GM18861 (cell line): Measurements from ENCODE around the gene ARMC5.
"Not testable (repeated sequence)": the region's sequence is repeated elsewhere in the genome, so short reads cannot be mapped to it uniquely, and the experiment has no call there.

Experiments used
- ATAC-seq: cut with Tn5 transposase; IDR thresholded peaks from one replicate; pipeline ENCODE4 v1.9.1; 2021; ENCODE audit not compliant: unreplicated experiment

Gene ARMC5

GRCh38 chr16:31476303-31477219 lies 17.3 kb downstream of the ARMC5 start:
- ATAC-seq = peak; percentile 44

- no peak for ATAC-seq
Measured at GRCh38 chr16:31477220-31478216, 18.2 kb downstream of the ARMC5 start.

DNA sequence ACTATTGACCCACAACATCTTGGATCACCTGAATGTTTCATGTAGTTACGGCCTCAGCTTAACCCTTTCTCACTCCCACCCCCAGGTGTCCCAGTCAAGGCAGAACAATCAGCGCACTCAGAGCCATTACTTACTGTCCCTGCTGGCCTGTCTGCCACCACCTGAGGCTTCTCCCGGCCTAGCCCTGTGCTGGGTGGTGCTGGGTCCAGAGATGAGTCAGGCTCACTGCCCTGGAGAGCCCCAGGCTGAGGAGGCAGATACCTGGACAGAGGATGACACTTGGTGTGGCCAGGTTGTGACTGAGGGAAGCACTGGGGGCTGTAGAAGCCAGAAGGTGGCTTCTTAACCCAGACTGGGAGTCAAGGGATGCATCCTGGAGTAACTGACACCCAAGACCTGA lies 19.7 kb downstream of the ARMC5 start:
- no peak for ATAC-seq

DNA sequence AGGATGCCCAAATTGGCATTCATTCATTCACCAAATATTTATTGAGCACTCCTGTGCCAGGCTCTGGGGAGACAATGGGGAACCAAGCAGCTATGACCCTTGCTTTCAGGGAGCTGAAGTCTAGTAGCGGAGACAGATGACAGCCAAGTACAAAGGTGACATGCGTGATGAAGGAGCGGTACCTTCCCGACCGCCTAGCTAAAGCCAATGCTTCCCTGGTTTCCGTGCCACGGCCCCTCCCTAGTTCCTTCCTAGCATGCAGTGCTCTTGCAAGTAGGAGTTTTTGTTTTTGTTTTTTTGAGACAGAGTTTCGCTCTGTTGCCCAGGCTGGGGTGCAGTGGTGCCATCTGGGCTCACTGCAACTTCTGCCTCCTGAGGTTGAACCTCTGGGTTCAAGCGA lies 20.4 kb downstream of the ARMC5 start:
- no peak for ATAC-seq

DNA sequence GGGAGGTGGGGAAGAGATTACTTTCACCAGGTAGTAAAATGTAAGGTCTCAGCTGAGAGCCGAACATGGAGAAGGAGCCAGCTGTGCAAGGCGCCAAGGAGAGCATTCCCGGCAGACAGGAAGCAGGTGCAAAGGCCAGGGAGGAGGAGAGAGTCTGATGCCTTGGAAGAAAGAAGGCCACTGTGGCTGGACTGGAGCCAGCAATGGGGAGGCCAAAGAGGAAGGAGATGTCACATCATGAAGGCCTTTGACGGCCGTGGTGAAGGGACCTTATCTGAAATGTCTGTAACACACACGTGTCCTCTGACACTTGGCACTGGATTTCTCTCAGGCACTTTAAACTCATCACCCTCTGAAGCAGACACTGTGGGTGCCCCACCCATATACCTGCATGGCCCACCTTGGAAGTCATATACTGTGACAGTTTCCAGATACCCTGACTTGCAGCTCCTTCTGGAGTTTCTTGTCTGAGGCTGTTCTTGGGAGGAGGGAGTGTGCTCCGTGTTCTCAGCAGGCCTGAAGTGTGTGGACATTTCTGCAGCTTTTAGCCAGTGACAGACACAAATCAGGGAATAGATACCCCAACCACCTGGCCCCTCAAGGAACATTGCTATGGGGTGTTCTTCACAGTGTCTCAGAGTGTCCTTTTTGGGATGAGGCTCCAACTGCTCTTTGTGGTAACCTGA lies 21.7 kb downstream of the ARMC5 start:
- no peak for ATAC-seq

DNA sequence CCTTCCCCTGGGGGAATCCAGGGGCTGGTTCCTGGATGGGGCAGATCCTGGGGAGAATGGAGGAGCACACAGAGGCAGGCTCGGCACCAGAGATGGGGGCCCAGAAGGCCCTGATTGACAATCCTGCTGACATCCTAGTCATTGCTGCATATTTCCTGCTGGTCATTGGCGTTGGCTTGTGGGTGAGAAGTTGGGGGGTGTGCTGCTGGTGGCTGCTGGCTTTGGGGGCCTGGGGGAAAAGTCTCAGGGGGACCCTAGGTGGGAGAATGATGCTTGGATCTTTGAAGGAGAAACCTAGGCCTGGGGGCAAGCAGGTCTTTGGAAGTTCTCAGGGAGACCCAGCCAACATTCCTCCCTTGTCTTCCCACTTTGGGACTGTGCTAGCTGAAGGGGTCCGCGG lies 23.8 kb downstream of the ARMC5 start, which contains the start of gene SLC5A2:
SLC5A2 (plus strand) TSS at position 43 of the 400 bp plus-strand sequence; CDS start at position 57, 14 bp downstream.
- no peak for ATAC-seq

GRCh38 chr16:31484048-31484447 lies 24.7 kb downstream of the ARMC5 start:
- ATAC-seq = not testable (repeated sequence)

DNA sequence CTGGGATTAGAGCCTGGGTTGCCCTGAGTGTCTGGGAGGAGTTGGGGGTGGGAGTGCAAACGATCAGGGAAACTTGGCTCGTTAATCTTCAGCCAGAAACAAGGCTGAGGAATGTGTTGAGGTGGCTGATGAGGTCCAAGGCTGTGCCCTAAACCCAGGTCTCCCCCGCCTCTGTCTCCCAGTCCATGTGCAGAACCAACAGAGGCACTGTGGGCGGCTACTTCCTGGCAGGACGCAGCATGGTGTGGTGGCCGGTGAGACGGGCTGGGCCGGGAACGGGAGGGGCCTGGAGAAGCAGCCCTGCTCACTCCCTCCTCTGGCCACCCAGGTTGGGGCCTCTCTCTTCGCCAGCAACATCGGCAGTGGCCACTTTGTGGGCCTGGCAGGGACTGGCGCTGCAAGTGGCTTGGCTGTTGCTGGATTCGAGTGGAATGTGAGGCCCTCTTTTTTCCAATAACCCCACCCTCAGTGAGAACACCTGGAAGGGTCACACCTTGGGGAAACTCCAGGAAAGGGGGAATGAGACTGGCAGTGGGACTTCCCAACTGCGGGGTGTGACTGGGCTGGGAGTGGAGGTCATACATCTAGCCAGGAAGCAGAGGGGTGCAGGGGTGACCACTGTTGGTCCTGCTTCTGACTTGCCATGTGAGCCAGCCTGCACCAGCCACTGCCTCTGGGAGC lies 25.3 kb downstream of the ARMC5 start:
- ATAC-seq = no peak

DNA sequence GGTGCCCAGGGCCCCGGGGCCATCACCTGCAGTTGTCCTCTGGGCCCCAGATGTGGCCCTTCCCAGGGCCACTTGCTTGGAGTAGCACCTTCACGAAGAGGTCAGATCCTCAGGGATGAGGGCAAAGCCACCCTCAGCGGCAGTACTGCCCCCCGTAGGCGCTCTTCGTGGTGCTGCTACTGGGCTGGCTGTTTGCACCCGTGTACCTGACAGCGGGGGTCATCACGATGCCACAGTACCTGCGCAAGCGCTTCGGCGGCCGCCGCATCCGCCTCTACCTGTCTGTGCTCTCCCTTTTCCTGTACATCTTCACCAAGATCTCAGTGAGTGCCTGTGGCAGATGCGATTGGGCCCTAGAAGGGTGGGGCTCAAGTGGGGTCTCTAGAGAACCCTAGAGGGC lies 26.3 kb downstream of the ARMC5 start:
- ATAC-seq = no peak

GRCh38 chr16:31486045-31486444 lies 26.7 kb downstream of the ARMC5 start:
- ATAC-seq = no peak

DNA sequence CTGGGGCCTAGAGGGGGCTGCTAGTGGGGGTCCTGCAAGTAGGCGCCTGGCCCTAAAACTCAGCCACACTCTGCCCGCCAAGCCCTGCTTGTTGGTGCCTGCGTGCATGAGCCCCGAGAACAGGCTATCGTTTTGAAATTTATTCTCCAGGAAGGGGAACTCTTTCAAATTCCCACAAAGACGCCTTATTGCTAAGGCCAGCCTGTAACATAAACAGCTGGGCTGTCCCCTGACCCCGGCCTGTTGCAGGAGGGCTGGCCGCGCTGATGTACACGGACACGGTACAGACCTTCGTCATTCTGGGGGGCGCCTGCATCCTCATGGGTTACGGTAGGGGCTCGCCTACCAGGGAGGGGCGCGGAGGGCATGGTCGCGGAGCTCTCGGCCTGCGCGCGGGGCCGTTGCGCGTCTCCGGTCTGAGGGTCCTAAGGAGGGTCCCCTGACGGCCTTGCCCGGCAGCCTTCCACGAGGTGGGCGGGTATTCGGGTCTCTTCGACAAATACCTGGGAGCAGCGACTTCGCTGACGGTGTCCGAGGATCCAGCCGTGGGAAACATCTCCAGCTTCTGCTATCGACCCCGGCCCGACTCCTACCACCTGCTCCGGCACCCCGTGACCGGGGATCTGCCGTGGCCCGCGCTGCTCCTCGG lies 27.9 kb downstream of the ARMC5 start:
- peak; percentile 7 for ATAC-seq

- ATAC-seq = peak; percentile 81
Measured at GRCh38 chr16:31487720-31488467, 28.6 kb downstream of the ARMC5 start.

- no peak for ATAC-seq
Measured at GRCh38 chr16:31488468-31489297, 29.4 kb downstream of the ARMC5 start.

GRCh38 chr16:31489298-31489564 lies 29.9 kb downstream of the ARMC5 start:
- no peak for ATAC-seq

DNA sequence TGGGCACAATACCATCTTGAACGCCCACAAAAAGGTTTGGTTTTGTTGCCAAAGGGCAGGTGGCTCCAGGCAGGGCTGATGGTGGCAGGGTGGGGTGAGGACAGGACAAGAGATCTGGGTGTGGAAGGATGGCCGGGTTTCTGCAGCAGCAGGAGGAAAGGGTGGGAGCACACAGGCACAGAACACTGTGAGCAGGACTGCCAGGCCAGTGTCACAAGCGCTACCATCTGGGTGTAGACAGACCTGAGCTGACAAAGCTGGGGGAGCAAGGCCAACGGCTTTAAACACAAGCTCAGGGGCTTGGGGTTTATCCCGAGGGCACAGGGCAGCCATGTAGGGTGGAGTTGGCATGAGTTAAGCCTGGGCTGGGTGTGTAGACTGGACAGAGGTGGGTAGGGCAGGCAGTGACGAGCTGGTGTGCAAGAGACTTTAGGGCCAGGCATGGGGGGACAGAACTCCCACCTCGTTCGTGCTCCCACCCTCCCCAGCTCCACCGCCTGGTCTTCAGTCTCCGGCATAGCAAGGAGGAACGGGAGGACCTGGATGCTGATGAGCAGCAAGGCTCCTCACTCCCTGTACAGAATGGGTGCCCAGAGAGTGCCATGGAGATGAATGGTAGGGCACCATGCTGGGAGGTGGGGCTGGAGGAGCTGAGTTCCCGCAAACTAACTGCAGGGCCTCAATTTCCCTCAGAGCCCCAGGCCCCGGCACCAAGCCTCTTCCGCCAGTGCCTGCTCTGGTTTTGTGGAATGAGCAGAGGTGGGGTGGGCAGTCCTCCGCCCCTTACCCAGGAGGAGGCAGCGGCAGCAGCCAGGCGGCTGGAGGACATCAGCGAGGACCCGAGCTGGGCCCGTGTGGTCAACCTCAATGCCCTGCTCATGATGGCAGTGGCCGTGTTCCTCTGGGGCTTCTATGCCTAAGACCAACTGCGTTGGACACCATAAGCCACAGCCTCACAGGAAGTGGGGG lies 30.6 kb downstream of the ARMC5 start:
- ATAC-seq = no peak

DNA sequence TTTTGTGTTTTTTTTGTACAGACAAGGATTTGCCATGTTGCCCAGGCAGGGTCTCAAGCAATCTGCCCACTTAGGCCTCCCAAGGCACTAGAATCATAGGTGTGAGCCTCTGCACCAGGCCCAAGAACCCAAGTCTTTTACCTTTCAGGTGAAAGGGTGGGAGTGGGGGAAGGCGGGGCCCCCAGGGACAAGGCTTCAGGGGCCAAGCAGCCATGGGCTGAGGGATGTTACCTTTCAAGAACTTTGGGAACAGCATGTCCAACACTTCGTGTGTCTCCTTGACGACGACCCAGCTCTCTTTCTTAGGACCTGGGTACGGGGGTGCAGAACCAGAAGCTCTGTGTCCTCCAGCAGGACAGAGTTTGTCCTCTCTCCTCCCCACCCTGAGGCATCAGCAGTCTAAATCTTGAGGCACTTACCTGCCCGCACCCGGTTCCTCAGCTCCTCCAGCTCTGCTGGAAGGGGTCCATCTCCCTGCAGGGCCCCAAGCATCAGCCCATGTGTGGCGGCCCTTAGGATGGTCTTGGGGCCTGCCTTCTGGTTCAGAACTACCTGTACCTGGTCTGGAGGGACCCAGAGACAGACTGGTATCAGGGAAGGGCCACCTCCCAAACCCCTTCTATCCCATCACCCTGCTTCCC lies 32.6 kb downstream of the ARMC5 start:
- no peak for ATAC-seq
